Naive thymus-derived CD8-positive, alpha-beta T cell (primary cell): ENCODE results near the gene ALPP. TPM values are rescaled to one million over a fixed set of nuclear protein-coding genes. Genes with fewer than 3 reads are reported as not detected.
"Not testable (repeated sequence)": the region's sequence is repeated elsewhere in the genome, so short reads cannot be mapped to it uniquely, and the experiment has no call there.

Source experiments
- ATAC-seq, 2 donors: fragments of 150-1000 bp; cut with Tn5 transposase in 1 of 2; sonication (Bioruptor Pico), chemical (Tn5 transposase) in 1 of 2; 1 replicate in 1 of 2; 2 replicates in 1 of 2; pipeline ENCODE4 v1.10.0; 2021; ENCODE audit warnings: mild to moderate bottlenecking in 2 of 2, moderate library complexity in 2 of 2
- POLR2A ChIA-PET: fragments of 350-600 bp; sonication (Branson Sonifier 250); formaldehyde crosslinking; loops from one replicate; lab custom pipeline; 2021; ENCODE audit warnings: antibody characterized with exemption; lab: Charles Lee
- DNase-seq, 10 donors: peaks; one replicate each; pipeline versions ENCODE4 v3.0.0 to v3.0.0-alpha.2; 2020 to 2022
- H3K27ac Mint-ChIP-seq, 10 donors: one replicate each; pipeline ENCODE4 v1.8.0; 2020 to 2022; ENCODE audit warnings: mild to moderate bottlenecking in 10 of 10, mixed read lengths in 10 of 10, moderate library complexity in 4 of 10, inconsistent platforms in 1 of 10
- H3K27me3 Mint-ChIP-seq, 5 donors: one replicate each; pipeline ENCODE4 v1.8.0; 2021 to 2022; ENCODE audit warnings: mixed read lengths in 5 of 5
- H3K36me3 Mint-ChIP-seq, 3 donors: one replicate each; pipeline ENCODE4 v1.8.0; 2020 to 2022; ENCODE audit warnings: mixed read lengths in 3 of 3, mild to moderate bottlenecking in 2 of 3, inconsistent platforms in 1 of 3
- H3K4me1 Mint-ChIP-seq, 4 donors: one replicate each; pipeline ENCODE4 v1.8.0; 2021 to 2022; ENCODE audit warnings: mixed read lengths in 4 of 4
- H3K4me3 Mint-ChIP-seq, 10 donors: one replicate each; pipeline ENCODE4 v1.8.0; 2020 to 2022; ENCODE audit warnings: mild to moderate bottlenecking in 10 of 10, mixed read lengths in 10 of 10, moderate library complexity in 6 of 10, inconsistent platforms in 1 of 10
- H3K9me3 Mint-ChIP-seq, 9 donors: one replicate each; pipeline ENCODE4 v1.8.0; 2020 to 2022; ENCODE audit warnings: mixed read lengths in 9 of 9, mild to moderate bottlenecking in 3 of 9, inconsistent platforms in 1 of 9, moderate library complexity in 1 of 9
- polyA plus RNA-seq, 3 donors: library from polyadenylated mRNA; unstranded; fragments of 300-500 nt; fragmentation: Illumina TruSeq; gene quantifications; one replicate each; pipeline ENCODE4 v1.2.3, GENCODE V29; 2021
- total RNA-seq, 8 experiments: library from RNA in 2 of 8; stranded (reverse) in 2 of 8; gene quantifications; one replicate each; pipeline ENCODE4 v1.2.3 and lab custom pipeline; 2021 to 2026

ALPP gene
- total and polyA plus RNA-seq, 5 experiments from 2014 or later, result not detected

- POLR2A ChIA-PET, result not testable (repeated sequence)
- peak overlapping the region in 9 of 10 donors; percentile 14 to 62 (median 48) for H3K4me3 Mint-ChIP-seq
Observed at GRCh38 chr2:232381204-232382031, 2.9 kb downstream of the ALPP start.

GRCh38 chr2:232382331-232383225, 4.0 kb downstream of the ALPP start:
- no peaks in the 10 kb centered on the region for H3K9me3 Mint-ChIP-seq
- H3K27me3 Mint-ChIP-seq, result peaks cover 10 to 55% (median 23%) of the 10 kb centered on the region in 5 donors
- ATAC-seq, result no peak
- POLR2A ChIA-PET, result no interaction called here
- peak overlapping the region in 2 of 10 donors; percentile 10 to 51 for H3K4me3 Mint-ChIP-seq
- DNase-seq, result no peak
- H3K27ac Mint-ChIP-seq, result no peak overlapping the region
- H3K4me1 Mint-ChIP-seq, result peaks cover 0 to 27% (median 10%) of the 10 kb centered on the region in 4 donors
- no peaks in the 10 kb centered on the region for H3K36me3 Mint-ChIP-seq

More at GRCh38 chr2:232381204-232382031, 2.9 kb downstream of the ALPP start:
- ATAC-seq, result peak; percentile 86 to 87
- H3K27ac Mint-ChIP-seq, H3K9me3 Mint-ChIP-seq, H3K36me3 Mint-ChIP-seq: not testable (repeated sequence)
- Mint-ChIP-seq H3K4me1 (peaks cover 0 to 24% (median 8%) of the 10 kb centered on the region in 4 donors), H3K27me3 (peaks cover 10 to 50% (median 19%) of the 10 kb centered on the region in 5 donors)
- DNase-seq, result peak in 4 of 10 donors; percentile 25 to 37 (median 30)

GRCh38 chr2:232384466-232384865, 5.9 kb downstream of the ALPP start:
- POLR2A ChIA-PET, result no interaction called here
- no peak overlapping the region for H3K4me3 Mint-ChIP-seq
- no peaks in the 10 kb centered on the region for H3K9me3 Mint-ChIP-seq
- H3K36me3 Mint-ChIP-seq, result peaks cover 0 to 5% (median 0%) of the 10 kb centered on the region in 3 donors
- ATAC-seq (no peak), DNase-seq (no peak)
- peaks cover 0 to 27% (median 10%) of the 10 kb centered on the region in 4 donors for H3K4me1 Mint-ChIP-seq
- peaks cover 14 to 60% (median 28%) of the 10 kb centered on the region in 5 donors for H3K27me3 Mint-ChIP-seq
- H3K27ac Mint-ChIP-seq, result no peak overlapping the region

- H3K36me3 Mint-ChIP-seq, H3K27ac Mint-ChIP-seq, POLR2A ChIA-PET, DNase-seq, H3K9me3 Mint-ChIP-seq, H3K4me3 Mint-ChIP-seq, ATAC-seq: not testable (repeated sequence)
- Mint-ChIP-seq H3K27me3 (peaks cover 14 to 65% (median 34%) of the 10 kb centered on the region in 5 donors), H3K4me1 (peaks cover 0 to 27% (median 10%) of the 10 kb centered on the region in 4 donors)
Observed at GRCh38 chr2:232385058-232385457, 6.5 kb downstream of the ALPP start.

- DNase-seq (no peak), ATAC-seq (no peak)
- H3K27me3 Mint-ChIP-seq, result peaks cover 15 to 73% (median 36%) of the 10 kb centered on the region in 5 donors
- no peaks in the 10 kb centered on the region for H3K9me3 Mint-ChIP-seq
- H3K4me1 Mint-ChIP-seq, result peaks cover 0 to 27% (median 10%) of the 10 kb centered on the region in 4 donors
- peaks cover 0 to 5% (median 0%) of the 10 kb centered on the region in 3 donors for H3K36me3 Mint-ChIP-seq
- POLR2A ChIA-PET, result no interaction called here
- H3K4me3 Mint-ChIP-seq, result peak overlapping the region in 1 of 10 donors; percentile 26
- peak overlapping the region in 1 of 10 donors; percentile 32 for H3K27ac Mint-ChIP-seq
Observed at GRCh38 chr2:232385660-232386489, 7.3 kb downstream of the ALPP start.

- Mint-ChIP-seq H3K27me3 (peaks cover 17 to 77% (median 38%) of the 10 kb centered on the region in 5 donors), H3K27ac (no peak overlapping the region), H3K9me3 (no peaks in the 10 kb centered on the region), H3K36me3 (peaks cover 0 to 5% (median 0%) of the 10 kb centered on the region in 3 donors), H3K4me3 (peak overlapping the region in 1 of 10 donors; percentile 26), H3K4me1 (peaks cover 0 to 27% (median 10%) of the 10 kb centered on the region in 4 donors)
- ATAC-seq, result no peak
- POLR2A ChIA-PET, result no interaction called here
- DNase-seq, result no peak
Observed at GRCh38 chr2:232386490-232386739, 7.9 kb downstream of the ALPP start.

GRCh38 chr2:232386740-232387450, 8.3 kb downstream of the ALPP start:
- no peak for ATAC-seq
- H3K36me3 Mint-ChIP-seq, result peaks cover 0 to 5% (median 0%) of the 10 kb centered on the region in 3 donors

GRCh38 chr2:232387451-232388171, 9.1 kb downstream of the ALPP start:
- POLR2A ChIA-PET, result no interaction called here
- ATAC-seq (no peak), DNase-seq (no peak)
- Mint-ChIP-seq H3K4me3 (no peak overlapping the region), H3K27me3 (peaks cover 20 to 67% (median 38%) of the 10 kb centered on the region in 5 donors), H3K27ac (peak overlapping the region in 1 of 10 donors; percentile 53), H3K4me1 (peaks cover 0 to 26% (median 10%) of the 10 kb centered on the region in 4 donors), H3K9me3 (no peaks in the 10 kb centered on the region), H3K36me3 (peaks cover 0 to 5% (median 0%) of the 10 kb centered on the region in 3 donors)

More at GRCh38 chr2:232386740-232387450, 8.3 kb downstream of the ALPP start:
- Mint-ChIP-seq H3K9me3 (no peaks in the 10 kb centered on the region), H3K27ac (no peak overlapping the region), H3K4me3 (peak overlapping the region in 1 of 10 donors; percentile 26), H3K27me3 (peaks cover 17 to 74% (median 38%) of the 10 kb centered on the region in 5 donors), H3K4me1 (peaks cover 0 to 26% (median 10%) of the 10 kb centered on the region in 4 donors)
- no peak for DNase-seq
- POLR2A ChIA-PET, result no interaction called here

- POLR2A ChIA-PET, result no interaction called here
- no peak for ATAC-seq
- H3K36me3 Mint-ChIP-seq, result peaks cover 0 to 5% (median 0%) of the 10 kb centered on the region in 3 donors
- peaks cover 0 to 26% (median 10%) of the 10 kb centered on the region in 4 donors for H3K4me1 Mint-ChIP-seq
- no peaks in the 10 kb centered on the region for H3K9me3 Mint-ChIP-seq
- H3K4me3 Mint-ChIP-seq, result no peak overlapping the region
- no peak overlapping the region for H3K27ac Mint-ChIP-seq
- H3K27me3 Mint-ChIP-seq, result peaks cover 19 to 59% (median 36%) of the 10 kb centered on the region in 5 donors
- DNase-seq, result no peak
Observed at GRCh38 chr2:232388324-232388891, 9.9 kb downstream of the ALPP start.

- Mint-ChIP-seq H3K4me1 (peaks cover 0 to 18% (median 10%) of the 10 kb centered on the region in 4 donors), H3K9me3 (no peaks in the 10 kb centered on the region), H3K4me3 (no peak overlapping the region), H3K27me3 (peaks cover 19 to 53% (median 37%) of the 10 kb centered on the region in 5 donors), H3K36me3 (peaks cover 0 to 5% (median 0%) of the 10 kb centered on the region in 3 donors), H3K27ac (no peak overlapping the region)
- POLR2A ChIA-PET, result no interaction called here
- ATAC-seq (no peak), DNase-seq (no peak)
Observed at GRCh38 chr2:232389327-232389726, 10.8 kb downstream of the ALPP start.

- no peak for DNase-seq
- H3K27ac Mint-ChIP-seq, result peak overlapping the region in 2 of 10 donors; percentile 1 to 63
- POLR2A ChIA-PET, result no interaction called here
- peaks cover 0 to 5% (median 0%) of the 10 kb centered on the region in 3 donors for H3K36me3 Mint-ChIP-seq
- no peak overlapping the region for H3K4me3 Mint-ChIP-seq
- no peaks in the 10 kb centered on the region for H3K9me3 Mint-ChIP-seq
- no peak for ATAC-seq
- peaks cover 0 to 11% (median 9%) of the 10 kb centered on the region in 4 donors for H3K4me1 Mint-ChIP-seq
- H3K27me3 Mint-ChIP-seq, result peaks cover 17 to 40% (median 33%) of the 10 kb centered on the region in 5 donors
Observed at GRCh38 chr2:232390661-232391060, 12.1 kb downstream of the ALPP start.
